ENCODE data around the gene MYO18B.

GRCh38 chr22:25762147-25762546, 20.2 kb downstream of the MYO18B start:
- TF ChIP-seq PATZ1 (CRISPR knock-in tag; IDR thresholded peaks at IDR 0.05; ENCODE audit: borderline replicate concordance) (no peak), CREB5 (CRISPR knock-in tag; IDR thresholded peaks at IDR 0.05; ENCODE audit: low read depth) (no peak), ARNTL (CRISPR knock-in tag; IDR thresholded peaks at IDR 0.05; ENCODE audit: borderline replicate concordance, low read depth) (no peak), TCF4 (CRISPR knock-in tag; IDR thresholded peaks at IDR 0.05; ENCODE audit: borderline replicate concordance) (no peak), TSHZ2 (CRISPR knock-in tag; IDR thresholded peaks at IDR 0.05) (no peak), GLIS3 (CRISPR knock-in tag; IDR thresholded peaks at IDR 0.05) (no peak), CSRNP3 (CRISPR knock-in tag; IDR thresholded peaks at IDR 0.05) (no peak)
